ENCODE data around the gene CACNA1G.

The CACNA1G gene

DNA sequence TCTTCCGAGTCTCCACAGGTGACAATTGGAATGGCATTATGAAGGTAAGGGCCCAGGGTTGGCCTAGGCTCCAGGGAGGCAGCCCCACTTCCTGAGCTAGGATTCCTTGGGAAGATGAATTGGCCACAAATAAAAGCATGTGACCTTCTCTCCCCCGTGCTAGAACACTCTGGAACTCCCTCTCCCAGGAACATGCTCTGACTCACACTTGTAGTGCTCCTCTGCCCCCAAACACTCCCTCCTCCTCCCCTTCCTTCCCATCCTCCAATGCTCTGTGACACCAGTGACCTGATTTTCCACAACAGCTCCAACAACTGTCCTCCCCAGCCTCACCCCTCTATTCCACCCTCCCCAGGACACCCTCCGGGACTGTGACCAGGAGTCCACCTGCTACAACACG lies 57.8 kb downstream of the CACNA1G start:
- Histone ChIP-seq H3K27me3 (ENCODE audit: control insufficient read depth in 1 of 2, insufficient read depth in 1 of 2, low read length in 2 of 2) (peaks cover 0 to 12% of the 10 kb centered on the region in 2 experiments), H3K18ac (ENCODE audit: low read depth in 1 of 2, low read length in 2 of 2) (peak overlapping the region in 1 of 2 experiments; percentile 14), H2AK5ac (ENCODE audit: low read length, severe bottlenecking) (no peak overlapping the region), H3K23ac (ENCODE audit: low read length in 2 of 2) (no peak overlapping the region), H3K27ac (ENCODE audit: low read length, poor library complexity, severe bottlenecking) (no peak overlapping the region), H4K8ac (ENCODE audit: low read length) (no peak overlapping the region), H2BK12ac (ENCODE audit: low read length in 2 of 2) (peak overlapping the region in 1 of 2 experiments; percentile 15), H3K4me3 (ENCODE audit: insufficient read depth in 1 of 2, low read depth in 1 of 2, low read length in 2 of 2) (no peak overlapping the region), H2BK120ac (ENCODE audit: low read depth, low read length) (no peak overlapping the region), H3K4ac (ENCODE audit: low read depth in 1 of 2, low read length in 2 of 2) (no peak overlapping the region), H2BK5ac (ENCODE audit: low read depth, low read length, poor library complexity, severe bottlenecking) (no peak overlapping the region), H4K91ac (ENCODE audit: low read length) (no peak overlapping the region), H2AFZ (ENCODE audit: low read depth, low read length) (no peak overlapping the region), H3K4me1 (ENCODE audit: control insufficient read depth, insufficient read depth, low read depth, low read length) (peaks cover 14% of the 10 kb centered on the region), H3K14ac (ENCODE audit: low read length in 2 of 2) (no peak overlapping the region), H2BK15ac (ENCODE audit: low read depth, poor library complexity, severe bottlenecking) (no peak overlapping the region), H3K4me2 (ENCODE audit: low read length, poor library complexity, severe bottlenecking) (no peak overlapping the region), H3K9ac (ENCODE audit: low read length) (no peak overlapping the region), H3K9me3 (ENCODE audit: control insufficient read depth, low read length) (no peaks in the 10 kb centered on the region), H3K36me3 (ENCODE audit: control insufficient read depth in 1 of 2, insufficient read depth in 2 of 2, low read depth in 1 of 2, low read length in 2 of 2) (no peaks in the 10 kb centered on the region), H3K79me1 (replicated peaks; ENCODE audit: low read length, poor library complexity, severe bottlenecking) (no peaks in the 10 kb centered on the region)
- 73% methylated on average over 4 of the region's 4 CpGs for WGBS
- no peak for DNase-seq

DNA sequence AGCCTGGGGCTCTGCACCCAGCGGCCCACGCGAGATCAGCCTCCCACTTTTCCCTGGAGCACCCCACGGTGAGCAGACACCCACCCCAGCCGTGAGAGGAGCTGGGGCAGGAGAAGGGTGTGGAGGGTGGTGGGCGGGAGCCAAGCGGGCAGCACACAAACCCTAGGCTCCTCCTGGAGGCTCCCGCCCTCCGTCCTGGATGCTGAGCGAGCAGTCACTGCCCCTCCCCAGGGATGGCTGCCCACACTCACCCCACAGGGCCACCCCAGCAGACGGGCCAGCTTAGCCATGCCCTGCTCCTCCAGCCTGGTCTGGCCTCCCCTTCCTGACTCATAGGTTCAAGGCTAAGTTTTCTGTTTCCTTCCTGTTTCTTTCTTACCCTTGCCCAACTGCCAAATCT lies 58.4 kb downstream of the CACNA1G start:
- Histone ChIP-seq H3K4me1 (ENCODE audit: control insufficient read depth, insufficient read depth, low read depth, low read length) (peaks cover 13% of the 10 kb centered on the region), H3K18ac (ENCODE audit: low read depth in 1 of 2, low read length in 2 of 2) (no peak overlapping the region), H3K4me2 (ENCODE audit: low read length, poor library complexity, severe bottlenecking) (no peak overlapping the region), H3K4ac (ENCODE audit: low read depth in 1 of 2, low read length in 2 of 2) (no peak overlapping the region), H2AK5ac (ENCODE audit: low read length, severe bottlenecking) (no peak overlapping the region), H2BK120ac (ENCODE audit: low read depth, low read length) (no peak overlapping the region), H2BK12ac (ENCODE audit: low read length in 2 of 2) (no peak overlapping the region), H2BK15ac (ENCODE audit: low read depth, poor library complexity, severe bottlenecking) (peak overlapping the region; percentile 12), H4K8ac (ENCODE audit: low read length) (no peak overlapping the region), H3K4me3 (ENCODE audit: insufficient read depth in 1 of 2, low read depth in 1 of 2, low read length in 2 of 2) (no peak overlapping the region), H3K14ac (ENCODE audit: low read length in 2 of 2) (peak overlapping the region in 1 of 2 experiments; percentile 44), H4K91ac (ENCODE audit: low read length) (no peak overlapping the region), H2AFZ (ENCODE audit: low read depth, low read length) (no peak overlapping the region), H3K36me3 (ENCODE audit: control insufficient read depth in 1 of 2, insufficient read depth in 2 of 2, low read depth in 1 of 2, low read length in 2 of 2) (no peaks in the 10 kb centered on the region), H2BK5ac (ENCODE audit: low read depth, low read length, poor library complexity, severe bottlenecking) (no peak overlapping the region), H3K27me3 (ENCODE audit: control insufficient read depth in 1 of 2, insufficient read depth in 1 of 2, low read length in 2 of 2) (peaks cover 0 to 12% of the 10 kb centered on the region in 2 experiments), H3K9me3 (ENCODE audit: control insufficient read depth, low read length) (no peaks in the 10 kb centered on the region), H3K79me1 (replicated peaks; ENCODE audit: low read length, poor library complexity, severe bottlenecking) (no peaks in the 10 kb centered on the region), H3K27ac (ENCODE audit: low read length, poor library complexity, severe bottlenecking) (no peak overlapping the region), H3K23ac (ENCODE audit: low read length in 2 of 2) (no peak overlapping the region), H3K9ac (ENCODE audit: low read length) (no peak overlapping the region)
- 82% methylated on average over 10 of the region's 11 CpGs for WGBS
- DNase-seq: no peak

DNA sequence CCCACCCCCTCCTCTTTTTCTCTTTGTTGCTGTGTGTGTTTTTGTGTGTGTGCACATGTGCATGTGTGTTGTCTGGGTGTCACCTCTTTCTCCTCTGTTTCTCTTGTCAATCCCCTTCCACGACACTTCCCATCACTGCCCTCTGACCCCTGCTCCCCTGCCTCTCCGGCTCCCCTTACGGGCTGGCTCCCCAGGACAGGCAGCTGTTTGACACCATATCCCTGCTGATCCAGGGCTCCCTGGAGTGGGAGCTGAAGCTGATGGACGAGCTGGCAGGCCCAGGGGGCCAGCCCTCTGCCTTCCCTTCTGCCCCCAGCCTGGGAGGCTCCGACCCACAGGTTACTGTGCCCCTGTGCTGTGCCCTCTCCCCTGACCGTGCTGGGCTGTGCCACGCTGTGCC lies 59.0 kb downstream of the CACNA1G start:
- no peak overlapping the region for H3K4ac ChIP-seq (ENCODE audit: low read depth in 1 of 2, low read length in 2 of 2)
- H4K91ac ChIP-seq (ENCODE audit: low read length): peak overlapping the region; percentile 34
- H3K23ac ChIP-seq (ENCODE audit: low read length in 2 of 2): no peak overlapping the region
- no peak overlapping the region for H2AK5ac ChIP-seq (ENCODE audit: low read length, severe bottlenecking)
- H3K36me3 ChIP-seq (ENCODE audit: control insufficient read depth in 1 of 2, insufficient read depth in 2 of 2, low read depth in 1 of 2, low read length in 2 of 2): no peaks in the 10 kb centered on the region
- H3K79me1 ChIP-seq (replicated peaks; ENCODE audit: low read length, poor library complexity, severe bottlenecking): no peaks in the 10 kb centered on the region
- no peaks in the 10 kb centered on the region for H3K9me3 ChIP-seq (ENCODE audit: control insufficient read depth, low read length)
- H3K27me3 ChIP-seq (ENCODE audit: control insufficient read depth in 1 of 2, insufficient read depth in 1 of 2, low read length in 2 of 2): peaks cover 0 to 12% of the 10 kb centered on the region in 2 experiments
- H3K18ac ChIP-seq (ENCODE audit: low read depth in 1 of 2, low read length in 2 of 2): no peak overlapping the region
- H3K27ac ChIP-seq (ENCODE audit: low read length, poor library complexity, severe bottlenecking): no peak overlapping the region
- H2AFZ ChIP-seq (ENCODE audit: low read depth, low read length): no peak overlapping the region
- H3K4me2 ChIP-seq (ENCODE audit: low read length, poor library complexity, severe bottlenecking): no peak overlapping the region
- H4K8ac ChIP-seq (ENCODE audit: low read length): no peak overlapping the region
- H3K9ac ChIP-seq (ENCODE audit: low read length): no peak overlapping the region
- H2BK12ac ChIP-seq (ENCODE audit: low read length in 2 of 2): peak overlapping the region in 1 of 2 experiments; percentile 51
- no peak for DNase-seq
- H2BK5ac ChIP-seq (ENCODE audit: low read depth, low read length, poor library complexity, severe bottlenecking): no peak overlapping the region
- WGBS: 58% methylated on average over 7 of the region's 7 CpGs
- peaks cover 13% of the 10 kb centered on the region for H3K4me1 ChIP-seq (ENCODE audit: control insufficient read depth, insufficient read depth, low read depth, low read length)
- no peak overlapping the region for H2BK120ac ChIP-seq (ENCODE audit: low read depth, low read length)
- H3K4me3 ChIP-seq (ENCODE audit: insufficient read depth in 1 of 2, low read depth in 1 of 2, low read length in 2 of 2): no peak overlapping the region
- H3K14ac ChIP-seq (ENCODE audit: low read length in 2 of 2): peak overlapping the region in 1 of 2 experiments; percentile 4
- peak overlapping the region; percentile 12 for H2BK15ac ChIP-seq (ENCODE audit: low read depth, poor library complexity, severe bottlenecking)

DNA sequence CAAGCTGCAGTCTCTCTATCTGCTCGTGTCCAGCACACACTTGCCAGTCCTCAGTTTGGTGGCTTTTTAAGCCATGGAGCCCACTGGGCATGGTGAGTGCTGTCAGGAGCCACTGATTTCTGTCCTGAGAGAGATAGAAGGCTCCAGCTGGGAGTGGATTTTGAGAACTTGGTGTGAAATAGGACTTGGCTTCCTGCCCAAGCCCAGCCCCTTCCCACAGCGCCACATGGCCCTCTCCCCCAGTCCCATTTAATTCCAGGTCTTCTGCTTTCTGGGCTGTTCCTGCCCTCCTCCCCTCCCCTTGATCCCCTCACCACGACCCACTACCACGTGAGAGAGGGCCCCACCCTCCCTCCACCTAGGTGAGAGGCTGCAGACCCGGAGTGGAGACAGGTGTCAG lies 59.7 kb downstream of the CACNA1G start:
- Histone ChIP-seq H3K23ac (ENCODE audit: low read length in 2 of 2) (no peak overlapping the region), H2BK15ac (ENCODE audit: low read depth, poor library complexity, severe bottlenecking) (peak overlapping the region; percentile 23), H4K91ac (ENCODE audit: low read length) (no peak overlapping the region), H2BK120ac (ENCODE audit: low read depth, low read length) (no peak overlapping the region), H3K27ac (ENCODE audit: low read length, poor library complexity, severe bottlenecking) (no peak overlapping the region), H3K4me3 (ENCODE audit: insufficient read depth in 1 of 2, low read depth in 1 of 2, low read length in 2 of 2) (no peak overlapping the region), H3K27me3 (ENCODE audit: control insufficient read depth in 1 of 2, insufficient read depth in 1 of 2, low read length in 2 of 2) (peaks cover 0 to 12% of the 10 kb centered on the region in 2 experiments), H3K18ac (ENCODE audit: low read depth in 1 of 2, low read length in 2 of 2) (no peak overlapping the region), H3K4ac (ENCODE audit: low read depth in 1 of 2, low read length in 2 of 2) (no peak overlapping the region), H3K79me1 (replicated peaks; ENCODE audit: low read length, poor library complexity, severe bottlenecking) (no peaks in the 10 kb centered on the region), H3K4me1 (ENCODE audit: control insufficient read depth, insufficient read depth, low read depth, low read length) (peaks cover 15% of the 10 kb centered on the region), H3K9me3 (ENCODE audit: control insufficient read depth, low read length) (no peaks in the 10 kb centered on the region), H2AK5ac (ENCODE audit: low read length, severe bottlenecking) (no peak overlapping the region), H3K9ac (ENCODE audit: low read length) (no peak overlapping the region), H3K14ac (ENCODE audit: low read length in 2 of 2) (no peak overlapping the region), H2AFZ (ENCODE audit: low read depth, low read length) (no peak overlapping the region), H3K4me2 (ENCODE audit: low read length, poor library complexity, severe bottlenecking) (no peak overlapping the region), H2BK5ac (ENCODE audit: low read depth, low read length, poor library complexity, severe bottlenecking) (no peak overlapping the region), H3K36me3 (ENCODE audit: control insufficient read depth in 1 of 2, insufficient read depth in 2 of 2, low read depth in 1 of 2, low read length in 2 of 2) (no peaks in the 10 kb centered on the region), H2BK12ac (ENCODE audit: low read length in 2 of 2) (no peak overlapping the region), H4K8ac (ENCODE audit: low read length) (no peak overlapping the region)
- WGBS: 62% methylated on average over 5 of the region's 5 CpGs
- DNase-seq: no peak
